ENCODE data around the gene TAMALIN.

The TAMALIN gene

GRCh38 chr12:52050116-52050757 lies 43.5 kb downstream of the TAMALIN start:
- DNase-seq, result no peak
- in situ Hi-C loops (cut with MboI; ENCODE audit: low pct_unique_long_range_greater_than_20kb, low sequenced_read_pairs), result no loop called here

- in situ Hi-C loops (cut with MboI; ENCODE audit: low pct_unique_long_range_greater_than_20kb, low sequenced_read_pairs), result no loop called here
- DNase-seq, result peak; percentile 79
Observed at GRCh38 chr12:52050758-52051541, 44.2 kb downstream of the TAMALIN start, which contains the start of gene NR4A1. Gene NR4A1, plus strand, starts transcription at chr12:52051442. Its CDS starts 2,887 bp downstream, at chr12:52054329.

GRCh38 chr12:52052468-52053186 lies 45.9 kb downstream of the TAMALIN start:
- DNase-seq, result peak; percentile 20
- in situ Hi-C loops (cut with MboI; ENCODE audit: low pct_unique_long_range_greater_than_20kb, low sequenced_read_pairs), result no loop called here

DNA sequence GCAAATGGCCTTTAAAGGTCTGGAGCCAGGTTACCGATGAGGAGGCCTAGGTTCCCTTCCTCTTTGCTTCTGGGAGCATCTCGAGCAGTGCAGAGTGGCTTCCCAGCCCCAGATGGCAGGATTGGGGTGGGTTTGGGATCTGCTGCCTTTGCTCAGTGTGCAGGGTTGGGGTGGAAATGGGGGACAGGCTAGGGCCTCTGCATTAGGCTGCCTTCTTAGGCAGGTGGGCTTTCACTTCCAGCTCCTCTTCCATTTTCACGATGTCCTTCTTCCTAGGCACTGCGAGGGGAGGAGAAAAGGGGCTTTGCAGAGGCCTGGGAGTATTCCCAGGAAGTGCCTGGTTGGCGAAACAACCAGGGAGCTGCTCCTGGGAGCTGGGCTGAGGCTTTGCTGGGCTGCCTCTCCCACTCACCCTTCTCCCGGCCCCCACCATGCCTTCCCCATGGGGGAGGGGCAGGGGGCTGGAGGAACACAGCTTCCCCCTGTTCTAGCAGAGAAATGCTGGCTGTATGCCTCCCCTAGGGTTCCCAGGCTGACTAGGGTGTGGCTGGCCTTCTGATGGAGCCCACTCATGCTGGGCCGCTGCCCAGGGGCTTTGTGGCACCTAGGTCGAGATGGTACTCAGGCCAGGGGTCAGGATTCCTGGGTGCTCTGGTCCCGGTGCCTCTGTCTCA lies 46.9 kb downstream of the TAMALIN start:
- no peak for DNase-seq
- in situ Hi-C loops (cut with MboI; ENCODE audit: low pct_unique_long_range_greater_than_20kb, low sequenced_read_pairs), result no loop called here

GRCh38 chr12:52054231-52054832 lies 47.6 kb downstream of the TAMALIN start:
- in situ Hi-C loops (cut with MboI; ENCODE audit: low pct_unique_long_range_greater_than_20kb, low sequenced_read_pairs), result no loop called here
- no peak for DNase-seq

DNA sequence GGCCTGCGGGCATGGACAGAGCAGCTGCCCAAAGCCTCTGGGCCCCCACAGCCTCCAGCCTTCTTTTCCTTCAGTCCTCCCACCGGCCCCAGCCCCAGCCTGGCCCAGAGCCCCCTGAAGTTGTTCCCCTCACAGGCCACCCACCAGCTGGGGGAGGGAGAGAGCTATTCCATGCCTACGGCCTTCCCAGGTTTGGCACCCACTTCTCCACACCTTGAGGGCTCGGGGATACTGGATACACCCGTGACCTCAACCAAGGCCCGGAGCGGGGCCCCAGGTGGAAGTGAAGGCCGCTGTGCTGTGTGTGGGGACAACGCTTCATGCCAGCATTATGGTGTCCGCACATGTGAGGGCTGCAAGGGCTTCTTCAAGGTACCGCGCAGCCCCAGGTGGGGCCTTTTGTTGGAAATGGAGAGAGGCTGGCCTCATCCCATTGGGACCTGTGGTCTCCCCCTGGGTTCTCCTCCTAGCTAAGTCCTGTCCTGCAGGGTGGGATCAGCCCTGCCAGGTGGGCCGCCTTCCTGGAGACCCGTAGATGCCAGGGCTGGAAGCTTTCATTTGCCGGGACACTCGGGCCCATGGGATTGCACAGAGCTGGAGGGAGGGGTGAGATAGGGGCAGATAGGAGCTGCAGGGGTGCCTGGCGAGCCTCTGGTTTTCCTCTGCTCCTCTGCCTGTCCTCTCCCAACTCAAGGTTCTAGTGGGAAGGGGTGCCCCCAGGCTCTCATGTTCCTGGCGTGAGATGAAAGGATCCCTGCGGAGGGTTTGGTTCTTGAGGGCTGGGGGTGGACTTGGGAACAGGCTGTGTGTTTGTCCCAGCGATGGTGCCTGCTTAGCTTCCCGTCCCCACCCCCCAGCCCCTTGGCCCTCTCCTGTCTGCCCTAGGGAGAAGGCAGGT lies 48.3 kb downstream of the TAMALIN start:
- in situ Hi-C loops (cut with MboI; ENCODE audit: low pct_unique_long_range_greater_than_20kb, low sequenced_read_pairs), result no loop called here
- no peak for DNase-seq

- in situ Hi-C loops (cut with MboI; ENCODE audit: low pct_unique_long_range_greater_than_20kb, low sequenced_read_pairs), result no loop called here
- DNase-seq, result no peak
Observed at GRCh38 chr12:52055731-52056711, 49.3 kb downstream of the TAMALIN start.

- in situ Hi-C loops (cut with MboI; ENCODE audit: low pct_unique_long_range_greater_than_20kb, low sequenced_read_pairs), result no loop called here
- DNase-seq, result no peak
Observed at GRCh38 chr12:52056801-52057637, 50.3 kb downstream of the TAMALIN start.

GRCh38 chr12:52057638-52058576 lies 51.2 kb downstream of the TAMALIN start:
- DNase-seq, result no peak
- in situ Hi-C loops (cut with MboI; ENCODE audit: low pct_unique_long_range_greater_than_20kb, low sequenced_read_pairs), result no loop called here

- DNase-seq, result no peak
- in situ Hi-C loops (cut with MboI; ENCODE audit: low pct_unique_long_range_greater_than_20kb, low sequenced_read_pairs), result no loop called here
Observed at GRCh38 chr12:52058631-52059361, 52.0 kb downstream of the TAMALIN start.

- in situ Hi-C loops (cut with MboI; ENCODE audit: low pct_unique_long_range_greater_than_20kb, low sequenced_read_pairs), result no loop called here
- no peak for DNase-seq
Observed at GRCh38 chr12:52059582-52060497, 53.1 kb downstream of the TAMALIN start.

DNA sequence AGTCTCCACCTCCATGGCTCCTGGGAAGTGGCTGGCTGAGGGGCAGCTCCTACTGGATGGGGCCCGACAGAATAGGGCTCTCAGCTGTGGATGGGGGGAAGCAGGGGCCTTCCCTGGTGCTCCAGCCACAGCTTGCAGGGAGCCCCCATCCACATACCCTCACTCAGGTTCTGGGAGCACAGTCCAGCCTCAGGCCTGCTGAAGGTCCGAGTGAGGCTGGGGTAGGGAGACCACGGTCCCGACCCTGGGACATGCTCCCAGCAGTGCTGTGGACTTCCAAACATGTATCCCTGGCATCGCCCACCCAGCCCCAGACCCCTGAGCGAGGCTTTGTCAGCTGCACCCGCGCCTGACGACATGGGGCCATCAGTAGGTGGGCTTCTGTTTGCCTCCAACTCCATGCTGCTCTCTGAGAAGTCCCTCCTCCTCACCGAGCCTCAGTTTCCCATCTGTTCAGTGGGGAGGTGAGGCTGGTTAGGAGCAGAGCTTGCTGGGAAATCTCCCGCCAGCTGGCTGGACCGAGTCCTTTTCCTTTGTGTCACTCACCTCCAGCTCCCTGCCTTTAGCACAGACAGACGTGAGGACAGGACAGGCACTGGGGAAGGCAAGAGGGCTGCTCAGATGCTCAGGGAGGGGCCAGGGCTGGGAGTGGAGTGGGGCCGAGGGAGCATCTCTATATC lies 53.9 kb downstream of the TAMALIN start:
- no peak for DNase-seq
- in situ Hi-C loops (cut with MboI; ENCODE audit: low pct_unique_long_range_greater_than_20kb, low sequenced_read_pairs), result no loop called here

DNA sequence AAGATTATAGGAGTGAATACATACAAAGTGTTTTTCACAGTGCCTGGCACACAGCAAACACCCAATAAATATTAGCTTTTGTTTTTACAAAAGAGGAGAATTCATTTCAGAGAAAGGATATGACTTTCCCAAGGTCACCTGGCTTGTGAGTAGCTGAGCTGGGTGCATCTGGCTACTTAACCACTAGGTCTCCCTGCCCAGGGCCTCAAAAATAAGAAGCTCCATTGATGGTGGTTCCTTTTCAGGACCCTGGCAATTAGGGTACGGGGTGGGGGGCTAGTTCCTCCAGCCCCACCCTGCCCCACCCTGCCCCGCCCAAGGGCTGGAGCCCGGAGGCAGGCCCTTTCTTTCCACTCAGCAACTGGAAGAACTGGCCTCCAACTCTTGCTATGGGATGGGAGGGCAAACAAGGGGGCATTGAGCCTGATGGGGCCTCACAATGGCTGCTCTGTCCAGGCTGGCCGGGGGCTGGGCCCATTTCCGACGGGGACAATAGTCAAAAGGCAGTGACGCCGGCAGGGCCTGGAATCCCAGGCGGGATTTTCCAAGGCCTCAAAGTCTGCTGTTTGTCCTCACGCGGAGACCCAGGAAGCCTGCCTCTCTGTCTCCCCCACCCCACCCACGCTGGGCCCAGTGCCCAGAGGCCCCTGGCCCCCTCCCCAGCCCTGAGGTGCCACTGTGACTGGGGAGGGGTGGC lies 54.9 kb downstream of the TAMALIN start:
- DNase-seq, result no peak
- in situ Hi-C loops (cut with MboI; ENCODE audit: low pct_unique_long_range_greater_than_20kb, low sequenced_read_pairs), result no loop called here
